Colonic mucosa (tissue), 4 donors: ENCODE data around the gene ZSWIM6. TPM values are rescaled to one million over a fixed set of nuclear protein-coding genes. Genes with fewer than 3 reads are reported as not detected.

Source experiments
- DNase-seq: peaks from one replicate; pipeline ENCODE4 v3.0.0-alpha.2; 2020
- H3K27ac ChIP-seq: fragments of 200-600 bp; one replicate; pipeline ENCODE4 v1.8.0; 2021
- H3K27me3 ChIP-seq: fragments of 200-600 bp; one replicate; pipeline ENCODE4 v1.8.0; 2021
- H3K36me3 ChIP-seq: fragments of 200-600 bp; one replicate; pipeline ENCODE4 v1.8.0; 2021
- H3K4me1 ChIP-seq: fragments of 200-600 bp; one replicate; pipeline ENCODE4 v1.8.0; 2021; ENCODE audit warnings: mild to moderate bottlenecking
- H3K4me3 ChIP-seq: fragments of 200-600 bp; one replicate; pipeline ENCODE4 v1.8.0; 2021
- H3K9ac ChIP-seq, 2 donors: one replicate each; pipeline ENCODE4 v1.7.0; 2013; ENCODE audit warnings: control low read depth in 2 of 2, low read depth in 2 of 2, low read length in 2 of 2
- H3K9me3 ChIP-seq: fragments of 200-600 bp; one replicate; pipeline ENCODE4 v1.8.0; 2021
- intact Hi-C: fragments of 100-400 bp; cut with DNase I; formaldehyde crosslinking; loops from one replicate; pipeline ENCODE4 v1.14.1; 2022
- total RNA-seq, 2 donors: library from RNA; stranded (reverse); fragmentation: NEBNext Ultra II Directional in 1 of 2; extraction: Animal tissue kit (Norgen Biotek cat#: 25700) in 1 of 2; gene quantifications; one replicate each; pipeline ENCODE4 v1.2.1, GENCODE V29; 2021
- TF ChIP-seq, protein P1 (sequence below): fragments of 200-600 bp; IDR thresholded peaks from one replicate; pipeline ENCODE4 v1.8.0; 2022; ENCODE audit warnings: antibody characterized with exemption, mild to moderate bottlenecking
- donor health status: healthy.
- donor health status: DM: no; HTN: no; CAD: no.
- donor health status: DM: no; HTN: no; CAD: no.

ZSWIM6 gene
- total RNA-seq, 2 donors from 2014 or later: 16.4 to 24.5 TPM

DNA sequence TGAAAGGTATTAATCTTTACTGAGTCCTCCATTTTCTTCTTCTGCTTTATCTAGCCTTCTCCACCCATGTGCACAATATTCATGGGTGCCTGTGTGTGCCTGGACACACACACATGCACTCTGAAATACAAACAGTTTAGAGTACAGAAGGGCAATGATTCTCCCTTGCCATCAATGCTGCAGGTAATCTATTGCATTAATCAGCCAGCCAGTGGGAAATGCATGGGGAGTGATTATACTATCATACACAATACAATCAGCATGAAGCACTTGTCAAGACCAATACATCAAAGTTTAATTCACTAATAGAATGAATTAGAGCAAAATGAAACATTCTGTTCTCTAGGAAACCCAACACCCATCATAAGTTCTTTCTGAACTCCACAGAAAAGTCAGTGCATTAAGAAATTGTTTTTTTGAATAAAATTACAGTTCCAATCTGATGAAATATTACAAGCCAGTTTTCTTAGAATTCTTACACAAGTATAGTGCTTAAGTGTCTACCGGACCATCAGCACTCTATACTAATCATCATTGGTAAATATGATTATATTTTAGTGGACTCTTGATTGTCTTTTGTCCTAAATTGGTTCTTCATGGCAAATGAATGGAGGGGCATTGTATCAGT, 172.2 kb downstream of the ZSWIM6 start:
- TF ChIP-seq, protein P1, sequence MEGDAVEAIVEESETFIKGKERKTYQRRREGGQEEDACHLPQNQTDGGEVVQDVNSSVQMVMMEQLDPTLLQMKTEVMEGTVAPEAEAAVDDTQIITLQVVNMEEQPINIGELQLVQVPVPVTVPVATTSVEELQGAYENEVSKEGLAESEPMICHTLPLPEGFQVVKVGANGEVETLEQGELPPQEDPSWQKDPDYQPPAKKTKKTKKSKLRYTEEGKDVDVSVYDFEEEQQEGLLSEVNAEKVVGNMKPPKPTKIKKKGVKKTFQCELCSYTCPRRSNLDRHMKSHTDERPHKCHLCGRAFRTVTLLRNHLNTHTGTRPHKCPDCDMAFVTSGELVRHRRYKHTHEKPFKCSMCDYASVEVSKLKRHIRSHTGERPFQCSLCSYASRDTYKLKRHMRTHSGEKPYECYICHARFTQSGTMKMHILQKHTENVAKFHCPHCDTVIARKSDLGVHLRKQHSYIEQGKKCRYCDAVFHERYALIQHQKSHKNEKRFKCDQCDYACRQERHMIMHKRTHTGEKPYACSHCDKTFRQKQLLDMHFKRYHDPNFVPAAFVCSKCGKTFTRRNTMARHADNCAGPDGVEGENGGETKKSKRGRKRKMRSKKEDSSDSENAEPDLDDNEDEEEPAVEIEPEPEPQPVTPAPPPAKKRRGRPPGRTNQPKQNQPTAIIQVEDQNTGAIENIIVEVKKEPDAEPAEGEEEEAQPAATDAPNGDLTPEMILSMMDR: no peak
- Histone ChIP-seq H3K4me3 (no peak overlapping the region), H3K36me3 (no peaks in the 10 kb centered on the region), H3K4me1 (no peaks in the 10 kb centered on the region), H3K9me3 (no peaks in the 10 kb centered on the region), H3K27ac (no peak overlapping the region), H3K9ac (no peak overlapping the region), H3K27me3 (no peaks in the 10 kb centered on the region)
- intact Hi-C loops: no loop called here
- DNase-seq: no peak

DNA sequence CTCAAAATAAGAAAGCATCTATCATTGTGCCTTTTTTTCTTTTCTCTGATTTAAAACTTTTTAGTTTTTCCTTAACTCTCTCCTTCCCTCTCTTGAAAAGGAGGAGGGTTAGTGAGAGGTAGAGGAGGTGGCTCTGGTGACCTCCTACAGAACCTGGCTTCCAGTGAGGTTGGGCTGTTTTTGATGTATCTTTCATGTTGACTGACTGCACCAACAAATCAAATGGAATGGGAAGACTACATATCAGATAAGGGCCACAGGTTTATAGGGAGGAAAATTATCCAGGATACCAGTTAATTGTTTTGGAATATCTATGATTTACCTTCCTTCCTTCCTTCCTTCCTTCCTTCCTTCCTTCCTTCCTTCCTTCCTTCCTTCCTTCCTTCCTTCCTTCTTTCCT, 173.2 kb downstream of the ZSWIM6 start:
- intact Hi-C loops: no loop called here
- no peaks in the 10 kb centered on the region for H3K36me3 ChIP-seq
- no peak overlapping the region for H3K27ac ChIP-seq
- no peaks in the 10 kb centered on the region for H3K27me3 ChIP-seq
- H3K4me3 ChIP-seq: no peak overlapping the region
- TF ChIP-seq, protein P1: no peak
- H3K4me1 ChIP-seq: no peaks in the 10 kb centered on the region
- no peak overlapping the region for H3K9ac ChIP-seq
- H3K9me3 ChIP-seq: no peaks in the 10 kb centered on the region
- no peak for DNase-seq

DNA sequence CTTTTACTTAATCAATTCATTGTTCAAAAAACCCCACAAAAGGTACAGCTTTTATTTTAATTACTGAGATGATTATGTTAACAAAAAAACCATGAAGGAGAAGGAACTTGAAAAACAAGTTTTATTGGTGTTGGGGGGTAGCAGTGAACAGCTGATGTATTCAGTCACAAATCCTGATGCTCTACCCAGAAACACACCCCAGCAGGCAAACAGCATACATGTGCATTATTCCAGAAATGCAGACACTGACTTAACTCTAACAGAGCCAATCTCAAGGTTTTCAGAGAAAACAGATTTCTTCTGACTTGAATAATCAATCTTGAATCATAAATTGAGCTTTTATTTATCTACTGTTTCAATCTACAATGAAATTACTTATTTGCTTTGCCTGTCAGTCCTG, 175.2 kb downstream of the ZSWIM6 start:
- TF ChIP-seq, protein P1: no peak
- intact Hi-C loops: no loop called here

DNA sequence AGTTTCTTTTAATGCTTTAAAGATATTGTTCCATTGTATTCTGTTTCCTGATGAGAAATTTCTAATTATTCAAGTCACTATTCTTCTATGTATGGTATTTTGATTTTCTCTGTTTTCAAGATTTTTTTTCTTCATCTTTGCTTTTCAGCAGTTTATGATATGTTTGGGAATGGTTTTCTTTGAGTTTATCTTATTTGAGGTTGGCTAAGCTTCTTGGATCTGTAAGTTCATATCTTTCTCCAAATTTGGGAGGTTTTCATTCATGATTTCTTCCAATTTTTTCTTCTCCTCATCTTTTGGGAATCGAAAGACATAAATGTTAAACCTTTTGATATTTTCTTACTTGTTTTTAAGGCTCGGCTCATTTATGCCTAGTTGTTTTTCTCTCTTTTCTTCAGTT, 184.9 kb downstream of the ZSWIM6 start:
- H3K36me3 ChIP-seq: no peaks in the 10 kb centered on the region
- no peaks in the 10 kb centered on the region for H3K27me3 ChIP-seq
- intact Hi-C loops: no loop called here
- H3K4me1 ChIP-seq: no peaks in the 10 kb centered on the region
- TF ChIP-seq, protein P1: no peak
- no peak overlapping the region for H3K4me3 ChIP-seq
- DNase-seq: no peak
- H3K9me3 ChIP-seq: no peaks in the 10 kb centered on the region
- no peak overlapping the region for H3K27ac ChIP-seq
- H3K9ac ChIP-seq: no peak overlapping the region

More for the DNA sequence above, 175.2 kb downstream of the ZSWIM6 start:
- Histone ChIP-seq H3K9ac (no peak overlapping the region), H3K4me1 (no peaks in the 10 kb centered on the region), H3K9me3 (no peaks in the 10 kb centered on the region), H3K36me3 (no peaks in the 10 kb centered on the region), H3K27me3 (no peaks in the 10 kb centered on the region), H3K27ac (no peak overlapping the region), H3K4me3 (no peak overlapping the region)
- DNase-seq: no peak

GRCh38 chr5:61519728-61520277, 187.7 kb downstream of the ZSWIM6 start:
- intact Hi-C loops: no loop called here
- H3K36me3 ChIP-seq: no peaks in the 10 kb centered on the region
- TF ChIP-seq, protein P1: no peak
- no peaks in the 10 kb centered on the region for H3K27me3 ChIP-seq
- H3K9me3 ChIP-seq: no peaks in the 10 kb centered on the region
- no peak overlapping the region for H3K27ac ChIP-seq
- no peak for DNase-seq
- no peak overlapping the region for H3K9ac ChIP-seq
- H3K4me1 ChIP-seq: no peaks in the 10 kb centered on the region
- H3K4me3 ChIP-seq: no peak overlapping the region
